IPS-NIHi11 (cell line): ENCODE data around the gene NDUFA9.

Experiments used
- DNase-seq: peaks from one replicate; pipeline ENCODE4 v3.0.0; 2012; ENCODE audit warnings: mixed read lengths, low spot score

The NDUFA9 gene

GRCh38 chr12:4648501-4649357 lies at the start of gene NDUFA9, which contains the start of gene AKAP3:
Gene NDUFA9, plus strand, starts transcription at chr12:4649114. Its CDS starts 13 bp downstream, at chr12:4649127.
Gene AKAP3, minus strand, starts transcription at chr12:4649051. Its CDS starts 10,855 bp downstream, at chr12:4638196.
- DNase-seq = peak; percentile 86

GRCh38 chr12:4603421-4603820 lies 45.5 kb upstream of the NDUFA9 start:
- no peak for DNase-seq

- DNase-seq = no peak
These were observed 45.0 kb upstream of the NDUFA9 start for GRCh38 chr12:4603946-4604345.

GRCh38 chr12:4604684-4605193 lies 44.2 kb upstream of the NDUFA9 start:
- peak; percentile 89 for DNase-seq

GRCh38 chr12:4607056-4607455 lies 41.9 kb upstream of the NDUFA9 start:
- no peak for DNase-seq

GRCh38 chr12:4609071-4609470 lies 39.8 kb upstream of the NDUFA9 start:
- DNase-seq = no peak

- no peak for DNase-seq
These were observed 38.4 kb upstream of the NDUFA9 start for GRCh38 chr12:4610481-4610880.

- DNase-seq = no peak
These were observed 33.2 kb upstream of the NDUFA9 start for GRCh38 chr12:4615667-4616066.

- no peak for DNase-seq
These were observed 27.4 kb upstream of the NDUFA9 start for GRCh38 chr12:4621511-4621910.

GRCh38 chr12:4626543-4626942 lies 22.4 kb upstream of the NDUFA9 start:
- DNase-seq = no peak

- DNase-seq = no peak
These were observed 20.5 kb upstream of the NDUFA9 start for GRCh38 chr12:4628406-4628805.

GRCh38 chr12:4630262-4630661 lies 18.7 kb upstream of the NDUFA9 start:
- DNase-seq = peak; percentile 16

- no peak for DNase-seq
These were observed 5.2 kb upstream of the NDUFA9 start for GRCh38 chr12:4643747-4644146.

- DNase-seq = peak; percentile 8
These were observed 3.9 kb upstream of the NDUFA9 start for GRCh38 chr12:4645023-4645422.

- DNase-seq = no peak
These were observed 812 bp upstream of the NDUFA9 start for GRCh38 chr12:4648104-4648500.

- no peak for DNase-seq
These were observed 396 bp downstream of the NDUFA9 start for GRCh38 chr12:4649358-4649661.

GRCh38 chr12:4653257-4653656 lies 4.3 kb downstream of the NDUFA9 start:
- DNase-seq = no peak

- no peak for DNase-seq
These were observed 4.8 kb downstream of the NDUFA9 start for GRCh38 chr12:4653691-4654090.

GRCh38 chr12:4663971-4664505 lies 15.1 kb downstream of the NDUFA9 start:
- no peak for DNase-seq

- no peak for DNase-seq
These were observed 16.3 kb downstream of the NDUFA9 start for GRCh38 chr12:4665236-4665635.

- DNase-seq = no peak
These were observed 30.8 kb downstream of the NDUFA9 start for GRCh38 chr12:4679711-4680110.

GRCh38 chr12:4681732-4682131 lies 32.8 kb downstream of the NDUFA9 start:
- no peak for DNase-seq

GRCh38 chr12:4685317-4685716 lies 36.4 kb downstream of the NDUFA9 start:
- no peak for DNase-seq

- no peak for DNase-seq
These were observed 41.8 kb downstream of the NDUFA9 start for GRCh38 chr12:4690760-4691159.
